ENCODE measurements around the gene EXOC1.

DNA sequence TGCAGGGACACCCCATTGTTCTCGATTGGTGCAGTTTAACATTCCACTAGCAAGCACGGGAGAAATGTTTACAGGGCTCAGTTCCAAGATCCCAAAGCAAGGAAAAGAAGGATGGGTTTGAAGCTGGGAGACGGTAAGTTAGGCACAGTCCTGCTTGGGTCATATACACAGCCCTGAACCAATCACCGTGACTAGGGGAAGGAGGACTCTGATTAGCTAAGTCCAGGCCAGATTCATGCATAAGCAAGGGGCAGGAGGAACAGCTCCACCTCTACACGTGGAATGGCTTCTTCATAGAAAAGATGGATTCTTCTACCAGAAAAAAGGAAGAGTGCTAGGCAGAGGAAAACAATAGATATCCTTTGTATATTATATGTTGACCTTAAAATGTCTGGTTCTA lies 44.8 kb upstream of the EXOC1 start:
- TF ChIP-seq, protein P1, sequence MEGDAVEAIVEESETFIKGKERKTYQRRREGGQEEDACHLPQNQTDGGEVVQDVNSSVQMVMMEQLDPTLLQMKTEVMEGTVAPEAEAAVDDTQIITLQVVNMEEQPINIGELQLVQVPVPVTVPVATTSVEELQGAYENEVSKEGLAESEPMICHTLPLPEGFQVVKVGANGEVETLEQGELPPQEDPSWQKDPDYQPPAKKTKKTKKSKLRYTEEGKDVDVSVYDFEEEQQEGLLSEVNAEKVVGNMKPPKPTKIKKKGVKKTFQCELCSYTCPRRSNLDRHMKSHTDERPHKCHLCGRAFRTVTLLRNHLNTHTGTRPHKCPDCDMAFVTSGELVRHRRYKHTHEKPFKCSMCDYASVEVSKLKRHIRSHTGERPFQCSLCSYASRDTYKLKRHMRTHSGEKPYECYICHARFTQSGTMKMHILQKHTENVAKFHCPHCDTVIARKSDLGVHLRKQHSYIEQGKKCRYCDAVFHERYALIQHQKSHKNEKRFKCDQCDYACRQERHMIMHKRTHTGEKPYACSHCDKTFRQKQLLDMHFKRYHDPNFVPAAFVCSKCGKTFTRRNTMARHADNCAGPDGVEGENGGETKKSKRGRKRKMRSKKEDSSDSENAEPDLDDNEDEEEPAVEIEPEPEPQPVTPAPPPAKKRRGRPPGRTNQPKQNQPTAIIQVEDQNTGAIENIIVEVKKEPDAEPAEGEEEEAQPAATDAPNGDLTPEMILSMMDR (IDR thresholded peaks at IDR 0.05; ENCODE audit: low read depth, low read length, poor library complexity, severe bottlenecking): no peak
- no peak for TF ChIP-seq EZH2phosphoT487 (IDR thresholded peaks at IDR 0.05; ENCODE audit: borderline replicate concordance, low read length)
